ENCODE results near the gene RTN1.

Gene RTN1

GRCh38 chr14:59832653-59833294 lies 37.8 kb downstream of the RTN1 start:
- Histone ChIP-seq H4K8ac (ENCODE audit: low read depth, low read length) (no peak overlapping the region), H2AK5ac (ENCODE audit: low read depth, low read length) (no peak overlapping the region), H3K4me1 (ENCODE audit: control insufficient read depth in 2 of 2, insufficient read depth in 1 of 2, low read depth in 1 of 2, low read length in 2 of 2) (peaks cover 0 to 10% of the 10 kb centered on the region in 2 donors), H3K18ac (ENCODE audit: low read length) (no peak overlapping the region), H3K27me3 (ENCODE audit: control insufficient read depth in 3 of 3, insufficient read depth in 3 of 3, low read depth in 1 of 3, low read length in 3 of 3) (no peaks in the 10 kb centered on the region), H2BK120ac (ENCODE audit: low read depth, low read length) (no peak overlapping the region), H3K9ac (ENCODE audit: low read depth, low read length, poor library complexity) (no peak overlapping the region), H3K9me3 (replicated peaks in 1 of 2; ENCODE audit: control insufficient read depth in 2 of 2, insufficient read depth in 1 of 2, low read depth in 1 of 2, low read length in 2 of 2) (no peaks in the 10 kb centered on the region), H3K27ac (replicated peaks; ENCODE audit: low read length) (no peak overlapping the region), H3K79me1 (ENCODE audit: low read depth, low read length) (no peaks in the 10 kb centered on the region), H2BK12ac (ENCODE audit: low read length) (no peak overlapping the region), H2BK15ac (ENCODE audit: low read length) (no peak overlapping the region), H3K4ac (ENCODE audit: low read length) (no peak overlapping the region), H3K23ac (ENCODE audit: low read depth, low read length, poor library complexity) (no peak overlapping the region), H3K14ac (ENCODE audit: low read length) (no peak overlapping the region), H3K36me3 (replicated peaks in 1 of 2; ENCODE audit: control insufficient read depth in 2 of 2, insufficient read depth in 2 of 2, low read length in 2 of 2) (no peaks in the 10 kb centered on the region), H2BK5ac (ENCODE audit: low read length) (no peak overlapping the region), H2AFZ (ENCODE audit: low read length) (no peak overlapping the region), H4K91ac (ENCODE audit: low read depth, low read length, poor library complexity) (no peak overlapping the region), H3K4me3 (ENCODE audit: low read length in 2 of 2) (no peak overlapping the region), H3K4me2 (ENCODE audit: insufficient read depth, low read length, poor library complexity, severe bottlenecking) (no peak overlapping the region)
- no CpG with 5 or more reads among the region's 2 CpGs for WGBS, 2 donors (ENCODE audit: extremely low coverage in 2 of 2, insufficient read length in 2 of 2, insufficient replicate concordance in 1 of 2)
- DNase-seq (ENCODE audit: low spot score) = no peak

GRCh38 chr14:59831121-59831730 lies 39.4 kb downstream of the RTN1 start:
- H3K9me3 ChIP-seq (replicated peaks in 1 of 2; ENCODE audit: control insufficient read depth in 2 of 2, insufficient read depth in 1 of 2, low read depth in 1 of 2, low read length in 2 of 2) = no peaks in the 10 kb centered on the region

GRCh38 chr14:59830338-59830734 lies 40.2 kb downstream of the RTN1 start:
- Histone ChIP-seq H3K4me2 (ENCODE audit: insufficient read depth, low read length, poor library complexity, severe bottlenecking) (no peak overlapping the region), H3K9ac (ENCODE audit: low read depth, low read length, poor library complexity) (no peak overlapping the region), H2AFZ (ENCODE audit: low read length) (no peak overlapping the region), H4K91ac (ENCODE audit: low read depth, low read length, poor library complexity) (no peak overlapping the region), H2BK120ac (ENCODE audit: low read depth, low read length) (no peak overlapping the region), H2BK12ac (ENCODE audit: low read length) (no peak overlapping the region), H2BK15ac (ENCODE audit: low read length) (no peak overlapping the region), H4K8ac (ENCODE audit: low read depth, low read length) (no peak overlapping the region), H3K18ac (ENCODE audit: low read length) (no peak overlapping the region), H3K4me3 (ENCODE audit: low read length in 2 of 2) (no peak overlapping the region), H3K27me3 (ENCODE audit: control insufficient read depth in 3 of 3, insufficient read depth in 3 of 3, low read depth in 1 of 3, low read length in 3 of 3) (no peaks in the 10 kb centered on the region), H3K14ac (ENCODE audit: low read length) (no peak overlapping the region), H2BK5ac (ENCODE audit: low read length) (no peak overlapping the region), H3K23ac (ENCODE audit: low read depth, low read length, poor library complexity) (no peak overlapping the region), H3K79me1 (ENCODE audit: low read depth, low read length) (no peaks in the 10 kb centered on the region), H2AK5ac (ENCODE audit: low read depth, low read length) (no peak overlapping the region), H3K9me3 (replicated peaks in 1 of 2; ENCODE audit: control insufficient read depth in 2 of 2, insufficient read depth in 1 of 2, low read depth in 1 of 2, low read length in 2 of 2) (no peaks in the 10 kb centered on the region), H3K4ac (ENCODE audit: low read length) (no peak overlapping the region), H3K36me3 (replicated peaks in 1 of 2; ENCODE audit: control insufficient read depth in 2 of 2, insufficient read depth in 2 of 2, low read length in 2 of 2) (no peaks in the 10 kb centered on the region), H3K4me1 (ENCODE audit: control insufficient read depth in 2 of 2, insufficient read depth in 1 of 2, low read depth in 1 of 2, low read length in 2 of 2) (peaks cover 0 to 10% of the 10 kb centered on the region in 2 donors), H3K27ac (replicated peaks; ENCODE audit: low read length) (no peak overlapping the region)
- no peak for DNase-seq (ENCODE audit: low spot score)
- WGBS, 2 donors (ENCODE audit: extremely low coverage in 2 of 2, insufficient read length in 2 of 2, insufficient replicate concordance in 1 of 2) = no CpG with 5 or more reads among the region's 3 CpGs

More at GRCh38 chr14:59831121-59831730, 39.4 kb downstream of the RTN1 start:
- Histone ChIP-seq H2BK15ac (ENCODE audit: low read length) (no peak overlapping the region), H3K4me2 (ENCODE audit: insufficient read depth, low read length, poor library complexity, severe bottlenecking) (no peak overlapping the region), H3K27ac (replicated peaks; ENCODE audit: low read length) (no peak overlapping the region), H3K4me1 (ENCODE audit: control insufficient read depth in 2 of 2, insufficient read depth in 1 of 2, low read depth in 1 of 2, low read length in 2 of 2) (peaks cover 0 to 10% of the 10 kb centered on the region in 2 donors), H3K27me3 (ENCODE audit: control insufficient read depth in 3 of 3, insufficient read depth in 3 of 3, low read depth in 1 of 3, low read length in 3 of 3) (no peaks in the 10 kb centered on the region), H2AFZ (ENCODE audit: low read length) (no peak overlapping the region), H3K23ac (ENCODE audit: low read depth, low read length, poor library complexity) (no peak overlapping the region), H2AK5ac (ENCODE audit: low read depth, low read length) (no peak overlapping the region), H3K9ac (ENCODE audit: low read depth, low read length, poor library complexity) (no peak overlapping the region), H3K14ac (ENCODE audit: low read length) (no peak overlapping the region), H3K79me1 (ENCODE audit: low read depth, low read length) (no peaks in the 10 kb centered on the region), H3K4me3 (ENCODE audit: low read length in 2 of 2) (no peak overlapping the region), H2BK120ac (ENCODE audit: low read depth, low read length) (no peak overlapping the region), H3K36me3 (replicated peaks in 1 of 2; ENCODE audit: control insufficient read depth in 2 of 2, insufficient read depth in 2 of 2, low read length in 2 of 2) (no peaks in the 10 kb centered on the region), H4K91ac (ENCODE audit: low read depth, low read length, poor library complexity) (no peak overlapping the region), H3K18ac (ENCODE audit: low read length) (no peak overlapping the region), H2BK5ac (ENCODE audit: low read length) (no peak overlapping the region), H3K4ac (ENCODE audit: low read length) (no peak overlapping the region), H4K8ac (ENCODE audit: low read depth, low read length) (no peak overlapping the region), H2BK12ac (ENCODE audit: low read length) (no peak overlapping the region)
- no CpG with 5 or more reads among the region's 2 CpGs for WGBS, 2 donors (ENCODE audit: extremely low coverage in 2 of 2, insufficient read length in 2 of 2, insufficient replicate concordance in 1 of 2)
- DNase-seq (ENCODE audit: low spot score) = no peak

GRCh38 chr14:59829469-59830337 lies 40.9 kb downstream of the RTN1 start:
- H2AK5ac ChIP-seq (ENCODE audit: low read depth, low read length) = no peak overlapping the region
- H3K18ac ChIP-seq (ENCODE audit: low read length) = no peak overlapping the region
- H2BK12ac ChIP-seq (ENCODE audit: low read length) = no peak overlapping the region
- H3K9ac ChIP-seq (ENCODE audit: low read depth, low read length, poor library complexity) = peak overlapping the region; percentile 38
- no peak overlapping the region for H4K8ac ChIP-seq (ENCODE audit: low read depth, low read length)
- no peak overlapping the region for H3K4me2 ChIP-seq (ENCODE audit: insufficient read depth, low read length, poor library complexity, severe bottlenecking)
- no peak overlapping the region for H4K91ac ChIP-seq (ENCODE audit: low read depth, low read length, poor library complexity)
- no peak overlapping the region for H3K4me3 ChIP-seq (ENCODE audit: low read length in 2 of 2)
- DNase-seq (ENCODE audit: low spot score) = no peak
- H2BK5ac ChIP-seq (ENCODE audit: low read length) = no peak overlapping the region
- no peak overlapping the region for H2BK15ac ChIP-seq (ENCODE audit: low read length)
- H2BK120ac ChIP-seq (ENCODE audit: low read depth, low read length) = no peak overlapping the region
- no peaks in the 10 kb centered on the region for H3K36me3 ChIP-seq (replicated peaks in 1 of 2; ENCODE audit: control insufficient read depth in 2 of 2, insufficient read depth in 2 of 2, low read length in 2 of 2)
- H2AFZ ChIP-seq (ENCODE audit: low read length) = no peak overlapping the region
- no peak overlapping the region for H3K14ac ChIP-seq (ENCODE audit: low read length)
- H3K4ac ChIP-seq (ENCODE audit: low read length) = no peak overlapping the region
- no peak overlapping the region for H3K27ac ChIP-seq (replicated peaks; ENCODE audit: low read length)
- H3K9me3 ChIP-seq (replicated peaks in 1 of 2; ENCODE audit: control insufficient read depth in 2 of 2, insufficient read depth in 1 of 2, low read depth in 1 of 2, low read length in 2 of 2) = no peaks in the 10 kb centered on the region
- H3K4me1 ChIP-seq (ENCODE audit: control insufficient read depth in 2 of 2, insufficient read depth in 1 of 2, low read depth in 1 of 2, low read length in 2 of 2) = peaks cover 0 to 10% of the 10 kb centered on the region in 2 donors
- H3K23ac ChIP-seq (ENCODE audit: low read depth, low read length, poor library complexity) = no peak overlapping the region
- no peaks in the 10 kb centered on the region for H3K79me1 ChIP-seq (ENCODE audit: low read depth, low read length)
- H3K27me3 ChIP-seq (ENCODE audit: control insufficient read depth in 3 of 3, insufficient read depth in 3 of 3, low read depth in 1 of 3, low read length in 3 of 3) = no peaks in the 10 kb centered on the region
- WGBS, 2 donors (ENCODE audit: extremely low coverage in 2 of 2, insufficient read length in 2 of 2, insufficient replicate concordance in 1 of 2) = no CpG with 5 or more reads among the region's 4 CpGs
